WTC11 (cell line): ENCODE measurements around the gene NEK10.

Experiments
- CREB1 ChIP-seq: sonication (generic); formaldehyde crosslinking; IDR thresholded peaks from 2 replicates; pipeline ENCODE4 v1.8.0; 2023; ENCODE audit warnings: mild to moderate bottlenecking, missing genetic modification reagents
- NR1H2 ChIP-seq: sonication (generic); formaldehyde crosslinking; IDR thresholded peaks from 2 replicates; pipeline ENCODE4 v1.9.0; 2021; ENCODE audit warnings: mild to moderate bottlenecking, moderate library complexity, missing genetic modification reagents
- TEAD1 ChIP-seq: sonication (generic); formaldehyde crosslinking; IDR thresholded peaks from 2 replicates; pipeline ENCODE4 v1.8.0; 2022; ENCODE audit warnings: mild to moderate bottlenecking, missing genetic modification reagents
- TF ChIP-seq, protein P1 (sequence below): fragments of 200-600 bp; IDR thresholded peaks from 2 replicates; pipeline ENCODE4 v1.8.0; 2022; ENCODE audit warnings: antibody characterized with exemption
- TF ChIP-seq, protein P2 (sequence below): sonication (generic); formaldehyde crosslinking; IDR thresholded peaks from 2 replicates; pipeline ENCODE4 v1.8.1; 2022; ENCODE audit warnings: low read depth, missing genetic modification reagents, borderline replicate concordance
- TF ChIP-seq, protein P3 (sequence below): sonication (generic); formaldehyde crosslinking; IDR thresholded peaks from 2 replicates; pipeline ENCODE4 v1.8.0; 2022; ENCODE audit warnings: mild to moderate bottlenecking, missing genetic modification reagents
- TF ChIP-seq, protein P4 (sequence below): sonication (generic); formaldehyde crosslinking; IDR thresholded peaks from 2 replicates; pipeline ENCODE4 v1.8.1; 2022; ENCODE audit warnings: missing genetic modification reagents, borderline replicate concordance

DNA sequence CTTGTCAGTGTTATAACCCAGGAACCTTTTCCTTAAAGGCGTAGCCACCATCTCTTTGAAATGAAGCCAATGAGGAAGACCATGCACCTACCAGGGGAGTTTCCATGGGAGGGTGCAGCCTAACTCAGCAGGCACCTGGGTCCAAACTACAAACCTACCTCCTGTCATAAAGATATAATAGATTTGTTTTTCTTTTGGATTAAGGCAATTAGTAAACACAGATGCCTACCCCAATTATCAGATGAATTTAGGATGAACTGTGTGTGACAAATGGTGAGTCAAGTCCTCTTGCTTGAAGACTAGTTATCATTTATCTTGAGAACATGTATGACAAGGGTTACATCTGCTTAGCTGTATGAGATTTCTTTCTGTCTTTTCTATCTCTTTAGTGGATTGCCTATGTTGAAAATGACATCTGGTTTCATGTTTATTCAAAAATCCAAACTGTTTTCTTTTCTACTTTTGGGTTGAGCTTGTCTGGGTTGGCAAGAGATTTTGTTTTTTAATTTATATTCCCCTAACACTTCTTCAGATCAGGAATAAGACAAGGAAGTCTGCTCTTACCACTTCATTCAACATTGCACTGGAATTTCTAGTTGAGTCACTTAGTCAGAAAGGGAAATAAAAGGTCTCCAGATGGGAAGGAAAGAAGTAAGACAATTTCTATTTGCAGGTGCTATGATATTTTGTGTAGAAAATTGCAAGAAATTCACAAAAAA, 149.9 kb downstream of the NEK10 start:
- TF ChIP-seq, protein P1, sequence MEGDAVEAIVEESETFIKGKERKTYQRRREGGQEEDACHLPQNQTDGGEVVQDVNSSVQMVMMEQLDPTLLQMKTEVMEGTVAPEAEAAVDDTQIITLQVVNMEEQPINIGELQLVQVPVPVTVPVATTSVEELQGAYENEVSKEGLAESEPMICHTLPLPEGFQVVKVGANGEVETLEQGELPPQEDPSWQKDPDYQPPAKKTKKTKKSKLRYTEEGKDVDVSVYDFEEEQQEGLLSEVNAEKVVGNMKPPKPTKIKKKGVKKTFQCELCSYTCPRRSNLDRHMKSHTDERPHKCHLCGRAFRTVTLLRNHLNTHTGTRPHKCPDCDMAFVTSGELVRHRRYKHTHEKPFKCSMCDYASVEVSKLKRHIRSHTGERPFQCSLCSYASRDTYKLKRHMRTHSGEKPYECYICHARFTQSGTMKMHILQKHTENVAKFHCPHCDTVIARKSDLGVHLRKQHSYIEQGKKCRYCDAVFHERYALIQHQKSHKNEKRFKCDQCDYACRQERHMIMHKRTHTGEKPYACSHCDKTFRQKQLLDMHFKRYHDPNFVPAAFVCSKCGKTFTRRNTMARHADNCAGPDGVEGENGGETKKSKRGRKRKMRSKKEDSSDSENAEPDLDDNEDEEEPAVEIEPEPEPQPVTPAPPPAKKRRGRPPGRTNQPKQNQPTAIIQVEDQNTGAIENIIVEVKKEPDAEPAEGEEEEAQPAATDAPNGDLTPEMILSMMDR = no peak
- TF ChIP-seq, protein P2, sequence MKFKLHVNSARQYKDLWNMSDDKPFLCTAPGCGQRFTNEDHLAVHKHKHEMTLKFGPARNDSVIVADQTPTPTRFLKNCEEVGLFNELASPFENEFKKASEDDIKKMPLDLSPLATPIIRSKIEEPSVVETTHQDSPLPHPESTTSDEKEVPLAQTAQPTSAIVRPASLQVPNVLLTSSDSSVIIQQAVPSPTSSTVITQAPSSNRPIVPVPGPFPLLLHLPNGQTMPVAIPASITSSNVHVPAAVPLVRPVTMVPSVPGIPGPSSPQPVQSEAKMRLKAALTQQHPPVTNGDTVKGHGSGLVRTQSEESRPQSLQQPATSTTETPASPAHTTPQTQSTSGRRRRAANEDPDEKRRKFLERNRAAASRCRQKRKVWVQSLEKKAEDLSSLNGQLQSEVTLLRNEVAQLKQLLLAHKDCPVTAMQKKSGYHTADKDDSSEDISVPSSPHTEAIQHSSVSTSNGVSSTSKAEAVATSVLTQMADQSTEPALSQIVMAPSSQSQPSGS (CRISPR knock-in tag) = no peak
- TF ChIP-seq, protein P3, sequence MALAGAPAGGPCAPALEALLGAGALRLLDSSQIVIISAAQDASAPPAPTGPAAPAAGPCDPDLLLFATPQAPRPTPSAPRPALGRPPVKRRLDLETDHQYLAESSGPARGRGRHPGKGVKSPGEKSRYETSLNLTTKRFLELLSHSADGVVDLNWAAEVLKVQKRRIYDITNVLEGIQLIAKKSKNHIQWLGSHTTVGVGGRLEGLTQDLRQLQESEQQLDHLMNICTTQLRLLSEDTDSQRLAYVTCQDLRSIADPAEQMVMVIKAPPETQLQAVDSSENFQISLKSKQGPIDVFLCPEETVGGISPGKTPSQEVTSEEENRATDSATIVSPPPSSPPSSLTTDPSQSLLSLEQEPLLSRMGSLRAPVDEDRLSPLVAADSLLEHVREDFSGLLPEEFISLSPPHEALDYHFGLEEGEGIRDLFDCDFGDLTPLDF (CRISPR knock-in tag) = no peak
- TF ChIP-seq CREB1 (CRISPR knock-in tag) (no peak), NR1H2 (CRISPR knock-in tag) (no peak), TEAD1 (CRISPR knock-in tag) (no peak)
- TF ChIP-seq, protein P4, sequence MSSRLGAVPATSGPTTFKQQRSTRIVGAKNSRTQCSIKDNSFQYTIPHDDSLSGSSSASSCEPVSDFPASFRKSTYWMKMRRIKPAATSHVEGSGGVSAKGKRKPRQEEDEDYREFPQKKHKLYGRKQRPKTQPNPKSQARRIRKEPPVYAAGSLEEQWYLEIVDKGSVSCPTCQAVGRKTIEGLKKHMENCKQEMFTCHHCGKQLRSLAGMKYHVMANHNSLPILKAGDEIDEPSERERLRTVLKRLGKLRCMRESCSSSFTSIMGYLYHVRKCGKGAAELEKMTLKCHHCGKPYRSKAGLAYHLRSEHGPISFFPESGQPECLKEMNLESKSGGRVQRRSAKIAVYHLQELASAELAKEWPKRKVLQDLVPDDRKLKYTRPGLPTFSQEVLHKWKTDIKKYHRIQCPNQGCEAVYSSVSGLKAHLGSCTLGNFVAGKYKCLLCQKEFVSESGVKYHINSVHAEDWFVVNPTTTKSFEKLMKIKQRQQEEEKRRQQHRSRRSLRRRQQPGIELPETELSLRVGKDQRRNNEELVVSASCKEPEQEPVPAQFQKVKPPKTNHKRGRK = no peak
